Esophagus squamous epithelium (tissue), 5 donors: ENCODE measurements around the gene SPARCL1. TPM values are rescaled to one million over a fixed set of nuclear protein-coding genes. Genes with fewer than 3 reads are reported as not detected.
"Not testable (repeated sequence)": the region's sequence is repeated elsewhere in the genome, so short reads cannot be mapped to it uniquely, and the experiment has no call there.

ENCODE experiments used
- DNase-seq: peaks from one replicate; lab custom pipeline; 2025; lab: John Stamatoyannopoulos, UW
- H3K27ac ChIP-seq, 4 donors: fragments of 200-600 bp; sonication (generic); one replicate each; pipeline ENCODE4 v1.5.1; 2016 to 2019; ENCODE audit warnings: mild to moderate bottlenecking in 1 of 4
- H3K27me3 ChIP-seq, 4 donors: fragments of 200-600 bp; sonication (generic); 1 replicate in 3 of 4; 2 replicates in 1 of 4; pipeline versions ENCODE4 v1.5.1 to v1.6.0; 2017 to 2021; ENCODE audit warnings: antibody characterized with exemption in 1 of 4
- H3K36me3 ChIP-seq, 3 donors: fragments of 200-600 bp; sonication (generic); one replicate each; pipeline ENCODE4 v1.5.1; 2016 to 2019
- H3K4me1 ChIP-seq, 3 donors: fragments of 200-600 bp; sonication (generic); one replicate each; pipeline ENCODE4 v1.5.1; 2017 to 2019
- H3K4me3 ChIP-seq, 4 donors: fragments of 200-600 bp; sonication (generic); 1 replicate in 3 of 4; 2 replicates in 1 of 4; pipeline ENCODE4 v1.5.1; 2016 to 2019; ENCODE audit warnings: mild to moderate bottlenecking in 2 of 4, moderate library complexity in 1 of 4
- H3K9me3 ChIP-seq, 3 donors: fragments of 200-600 bp; sonication (generic); one replicate each; pipeline ENCODE4 v1.5.1; 2016 to 2019
- CTCF ChIP-seq, 6 experiments: fragments of 450-650 bp in 4 of 6; fragments of 200-600 bp in 2 of 6; sonication (generic) in 2 of 6; IDR thresholded peaks; one replicate each; pipeline ENCODE4 v1.5.1; 2016 to 2019; ENCODE audit warnings: antibody characterized with exemption in 6 of 6, mild to moderate bottlenecking in 4 of 6, moderate library complexity in 4 of 6
- POLR2A ChIP-seq, 4 donors: fragments of 450-650 bp; IDR thresholded peaks; one replicate each; pipeline ENCODE4 v1.6.1; 2017; ENCODE audit warnings: antibody characterized with exemption in 4 of 4, mild to moderate bottlenecking in 4 of 4, moderate library complexity in 3 of 4
- WGBS, 2 donors: methylation state at CpG; one replicate each; pipeline ENCODE4 v1.1.5; 2018; 5-methylcytosine and 5-hydroxymethylcytosine counted together
- intact Hi-C: fragments of 100-400 bp; cut with DNase I; formaldehyde crosslinking; loops from one replicate; pipeline ENCODE4 v1.15.0; 2022
- total RNA-seq, 4 donors: library from RNA; depleted of rRNA; stranded (reverse); fragments of >200 nt; gene quantifications; one replicate each; pipeline ENCODE4 v1.1.0, GENCODE V29; 2016
- donor health status: DM: yes; HTN: yes; CAD: no.

SPARCL1 gene
- total RNA-seq, 4 donors from 2014 or later: 37.3 to 450 (median 131) TPM

GRCh38 chr4:87427518-87427868, 101.7 kb downstream of the SPARCL1 start:
- Histone ChIP-seq H3K27ac (no peak overlapping the region), H3K4me1 (peaks cover 0 to 30% (median 10%) of the 10 kb centered on the region in 3 donors), H3K36me3 (no peaks in the 10 kb centered on the region), H3K27me3 (no peaks in the 10 kb centered on the region), H3K4me3 (no peak overlapping the region), H3K9me3 (no peaks in the 10 kb centered on the region)
- WGBS, 2 donors: 18 to 35% methylated on average over 1 of the region's 1 CpG
- intact Hi-C loops: no loop called here
- no peak for DNase-seq
- TF ChIP-seq POLR2A (IDR thresholded peaks at IDR 0.05) (no peak), CTCF (IDR thresholded peaks at IDR 0.05) (no peak)

- no peak for DNase-seq
- no peak for TF ChIP-seq POLR2A (IDR thresholded peaks at IDR 0.05)
- no peak for TF ChIP-seq CTCF (IDR thresholded peaks at IDR 0.05)
- 78 to 88% methylated on average over 3 of the region's 3 CpGs for WGBS, 2 donors
- Histone ChIP-seq H3K4me1 (peaks cover 1 to 33% (median 10%) of the 10 kb centered on the region in 3 donors), H3K27me3 (no peaks in the 10 kb centered on the region), H3K36me3 (no peaks in the 10 kb centered on the region), H3K4me3 (no peak overlapping the region), H3K27ac (no peak overlapping the region), H3K9me3 (no peaks in the 10 kb centered on the region)
- intact Hi-C loops: no loop called here
Observed at GRCh38 chr4:87426865-87427517, 102.2 kb downstream of the SPARCL1 start.

- H3K4me1 ChIP-seq: peaks cover 5 to 42% (median 18%) of the 10 kb centered on the region in 3 donors
- no peaks in the 10 kb centered on the region for H3K9me3 ChIP-seq
- H3K4me3 ChIP-seq: no peak overlapping the region
- no peak overlapping the region for H3K27ac ChIP-seq
- no peak for TF ChIP-seq CTCF (IDR thresholded peaks at IDR 0.05)
- TF ChIP-seq POLR2A (IDR thresholded peaks at IDR 0.05): no peak
- H3K27me3 ChIP-seq: no peaks in the 10 kb centered on the region
- DNase-seq: no peak
- 75 to 91% methylated on average over 2 of the region's 2 CpGs for WGBS, 2 donors
- no peaks in the 10 kb centered on the region for H3K36me3 ChIP-seq
- intact Hi-C loops: no loop called here
Observed at GRCh38 chr4:87425711-87426110, 103.5 kb downstream of the SPARCL1 start.

- peak overlapping the region in 3 of 4 donors; percentile 74 to 86 (median 79) for H3K4me3 ChIP-seq
Observed at GRCh38 chr4:87424099-87424543, 105.1 kb downstream of the SPARCL1 start.

More at GRCh38 chr4:87424099-87424543, 105.1 kb downstream of the SPARCL1 start:
- H3K9me3 ChIP-seq, H3K36me3 ChIP-seq, H3K27me3 ChIP-seq, intact Hi-C loops, DNase-seq: not testable (repeated sequence)
- Histone ChIP-seq H3K4me1 (peaks cover 5 to 54% (median 18%) of the 10 kb centered on the region in 3 donors), H3K27ac (peak overlapping the region in 1 of 4 donors; percentile 35)
- 90 to 92% methylated on average over 21 to 22 of the region's 22 CpGs for WGBS, 2 donors

Other genes starting within 250 kb of the SPARCL1 start
- gene HSD17B13, start 206.5 kb downstream of the SPARCL1 start, total RNA-seq: not detected
- gene HSD17B11, start 138.2 kb downstream of the SPARCL1 start, total RNA-seq: 10 to 100 TPM in 2 of 4 donors, 1 to 10 TPM in 2; 4.2 to 41.8 (median 13.7) TPM
- gene NUDT9, start 106.8 kb downstream of the SPARCL1 start, total RNA-seq: 10 to 100 TPM; 14.7 to 19.1 (median 17.1) TPM
- under 1 TPM in 1 of 4 donors, not detected in 3; 0.09 TPM for gene DSPP, start 79.2 kb upstream of the SPARCL1 start, total RNA-seq
- not detected for gene DMP1, start 120.9 kb upstream of the SPARCL1 start, total RNA-seq